GM18861 (cell line): ENCODE results near the gene GPRASP2.

ENCODE experiments used
- ATAC-seq: cut with Tn5 transposase; IDR thresholded peaks from one replicate; pipeline ENCODE4 v1.9.1; 2021; ENCODE audit not compliant: unreplicated experiment

GPRASP2 gene

DNA sequence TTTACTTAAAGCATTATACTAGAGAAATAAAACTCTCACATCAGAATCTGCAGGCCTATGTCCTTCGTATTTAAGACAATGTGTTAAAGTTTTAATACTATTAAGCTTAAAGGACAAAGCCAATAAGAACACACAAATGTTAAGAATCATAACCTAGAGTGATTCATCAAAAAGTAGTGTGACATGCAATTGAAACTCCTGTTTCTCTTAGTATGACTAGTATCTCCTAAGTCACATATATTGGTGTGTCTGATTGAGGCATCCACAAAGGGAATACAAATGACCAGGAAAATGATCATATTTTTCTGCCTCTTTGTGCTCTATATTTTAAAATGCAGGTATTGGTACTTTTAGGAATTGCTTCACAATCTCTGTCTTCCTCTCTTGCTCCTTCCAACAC is 32.1 kb downstream of the GPRASP2 start:
- ATAC-seq = no peak

DNA sequence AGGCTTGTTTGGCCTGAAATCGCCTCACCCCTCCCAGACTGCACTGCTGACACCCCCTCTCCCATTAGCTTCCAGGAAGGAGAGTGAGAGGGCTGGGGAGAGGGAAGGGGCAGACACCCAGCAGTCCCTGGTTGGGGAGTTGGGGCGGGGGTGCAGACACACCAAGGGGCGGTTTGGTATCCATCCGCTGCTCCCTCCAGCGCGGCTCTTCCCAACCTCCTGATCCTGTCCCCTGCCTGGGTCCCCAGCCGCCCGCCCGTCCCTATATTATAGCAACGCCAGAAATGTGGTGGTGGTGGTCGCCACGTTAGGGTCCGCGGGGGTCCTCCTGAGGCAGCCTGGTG is 33.2 kb downstream of the GPRASP2 start:
- no peak for ATAC-seq

DNA sequence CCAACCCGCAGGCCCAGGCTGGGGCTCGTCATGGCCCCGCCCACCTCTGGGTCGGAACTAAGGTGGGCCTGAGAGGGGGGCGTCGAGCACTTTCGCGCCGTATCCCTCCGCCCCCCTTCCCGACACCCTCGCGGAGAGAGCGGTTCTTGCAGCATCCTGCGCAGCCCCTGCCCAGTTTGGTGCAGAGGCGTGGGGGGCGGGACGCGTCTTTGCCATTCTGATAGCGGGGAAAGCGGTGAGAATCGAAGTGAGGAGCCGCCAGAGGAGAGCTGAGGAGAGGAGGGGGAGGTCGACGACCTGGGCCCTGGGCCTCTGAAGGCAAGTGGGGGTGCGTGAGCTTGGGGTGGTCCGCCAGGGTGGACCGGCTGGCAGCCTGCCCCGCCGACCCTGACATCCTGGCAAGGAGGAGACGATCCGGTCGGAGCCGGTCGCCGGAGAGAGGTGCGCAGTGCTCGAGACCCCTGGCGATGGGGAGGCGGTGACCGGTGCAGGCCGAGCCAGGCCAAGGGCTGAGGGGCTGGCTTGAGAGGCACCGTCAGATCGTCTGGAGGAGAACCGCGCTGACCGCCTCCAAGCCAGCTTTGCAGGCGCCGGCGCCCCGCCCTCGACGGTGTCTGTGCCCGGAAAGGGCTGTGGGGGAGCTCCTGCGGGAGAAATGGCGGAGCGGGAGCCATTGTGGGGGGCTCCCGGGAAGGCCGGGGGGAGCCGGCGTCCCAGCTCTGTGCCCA is 33.8 kb downstream of the GPRASP2 start:
- no peak for ATAC-seq

DNA sequence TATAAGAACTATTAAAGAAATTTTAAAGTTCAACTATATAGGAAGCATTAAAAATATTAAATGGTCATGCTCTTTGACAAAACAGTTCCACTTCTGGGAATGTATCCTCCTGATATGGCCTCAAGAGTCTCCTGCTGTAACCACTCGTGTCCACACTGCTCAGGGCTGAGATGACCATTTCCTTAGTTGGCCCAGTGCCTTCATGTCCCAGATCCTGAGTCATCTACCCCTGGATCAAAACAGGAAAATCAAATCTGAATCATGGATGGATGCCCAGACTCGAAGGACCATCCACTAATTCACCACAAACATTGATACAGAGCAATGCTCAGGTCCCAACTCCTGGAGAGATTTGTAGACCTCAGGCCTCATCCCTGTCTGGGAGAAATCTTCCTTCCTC is 53.0 kb downstream of the GPRASP2 start:
- ATAC-seq = no peak

DNA sequence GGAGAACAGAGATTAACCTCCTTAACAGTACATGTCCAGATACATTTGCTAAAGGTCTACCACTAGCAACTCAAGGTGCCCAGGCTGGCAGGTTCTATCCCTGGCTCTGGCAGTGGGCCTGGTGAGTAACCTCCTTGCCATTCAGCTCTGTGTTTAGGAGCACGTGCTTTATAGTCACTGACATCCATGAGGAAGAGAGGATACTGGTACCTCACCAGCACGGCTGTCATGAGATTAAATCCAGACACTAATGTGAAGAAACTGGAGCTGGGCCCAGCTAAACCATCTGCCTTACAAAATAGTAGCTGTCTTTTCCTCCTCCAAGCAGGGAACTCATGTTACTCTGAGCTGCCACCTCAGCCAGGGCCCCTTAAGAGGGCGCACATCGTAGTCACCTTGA is 53.6 kb downstream of the GPRASP2 start:
- ATAC-seq = no peak

DNA sequence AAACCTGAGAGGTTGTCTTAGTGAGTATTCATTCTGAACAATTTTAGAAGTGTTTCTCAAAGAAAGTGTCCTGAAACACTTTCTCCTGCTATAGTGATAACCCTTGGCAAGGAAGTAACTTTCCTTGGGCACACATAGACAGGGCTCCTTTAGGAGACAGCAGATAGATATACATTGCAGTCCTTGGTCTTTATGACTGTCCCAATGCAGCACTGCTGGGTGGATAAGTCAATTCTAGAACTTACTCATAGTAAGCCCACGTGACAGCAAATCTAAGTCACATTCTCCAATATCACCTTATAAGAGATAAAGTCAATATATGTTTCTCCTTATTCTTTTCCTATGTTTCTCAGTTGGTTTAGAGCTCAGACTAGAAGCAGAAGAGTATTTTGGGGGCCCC is 55.0 kb downstream of the GPRASP2 start:
- ATAC-seq = no peak
